H1 (cell line): ENCODE results near the gene ABCA13. TPM values are rescaled to one million over a fixed set of nuclear protein-coding genes. Genes with fewer than 3 reads are reported as not detected.
A peak's percentile ranks its signal among the peaks of the same experiment; 100 is the strongest.

Source experiments
- CTCF ChIA-PET: fragments of 300-600 bp; sonication (Branson Sonifier 250); formaldehyde crosslinking; loops from one replicate; lab custom pipeline; 2021; ENCODE audit not compliant: partially characterized antibody; lab: Charles Lee
- POLR2A ChIA-PET: fragments of 300-600 bp; sonication (Branson Sonifier 250); formaldehyde crosslinking; loops from one replicate; lab custom pipeline; 2021; ENCODE audit warnings: inconsistent platforms; ENCODE audit not compliant: partially characterized antibody; lab: Charles Lee
- DNase-seq, 2 experiments: peaks; one replicate each; pipeline versions ENCODE4 v3.0.0 to v3.0.0-alpha.2; 2010 to 2022; ENCODE audit warnings: low spot score in 2 of 2, low read depth in 1 of 2, mixed read lengths in 1 of 2
- FAIRE-seq: peaks from 2 replicates; lab custom pipeline; 2011; peaks lifted over from hg19 to GRCh38; lab: Jason Lieb, UNC
- H2AFZ ChIP-seq: 2 replicates; pipeline ENCODE4 v1.8.1; 2012; ENCODE audit warnings: low read length, inconsistent platforms
- H2AK5ac ChIP-seq: 2 replicates; pipeline ENCODE4 v1.6.1; 2013; ENCODE audit warnings: low read depth, low read length
- H2BK120ac ChIP-seq: replicated peaks from 2 replicates; pipeline ENCODE3; 2013; ENCODE audit warnings: low read depth, low read length, inconsistent platforms
- H2BK12ac ChIP-seq: 2 replicates; pipeline ENCODE4 v1.6.1; 2013; ENCODE audit warnings: low read depth, low read length
- H2BK15ac ChIP-seq: 2 replicates; pipeline ENCODE4 v1.6.1; 2013; ENCODE audit warnings: low read length
- H2BK20ac ChIP-seq: 2 replicates; pipeline ENCODE4 v1.6.1; 2013; ENCODE audit warnings: low read length
- H2BK5ac ChIP-seq: 2 replicates; pipeline ENCODE4 v1.6.1; 2013; ENCODE audit warnings: low read depth, low read length
- H3K14ac ChIP-seq: 2 replicates; pipeline ENCODE4 v1.6.1; 2013; ENCODE audit warnings: inconsistent platforms; ENCODE audit not compliant: insufficient read length
- H3K18ac ChIP-seq: 2 replicates; pipeline ENCODE4 v1.6.1; 2013; ENCODE audit warnings: low read length; ENCODE audit errors: extremely low read depth
- H3K23ac ChIP-seq: 2 replicates; pipeline ENCODE4 v1.6.1; 2013; ENCODE audit warnings: inconsistent platforms; ENCODE audit not compliant: insufficient read length
- H3K23me2 ChIP-seq: 2 replicates; pipeline ENCODE4 v1.6.1; 2013; ENCODE audit warnings: low read depth, low read length
- H3K27ac ChIP-seq: 2 replicates; pipeline ENCODE4 v1.6.1; 2011; ENCODE audit warnings: low read depth, low read length, inconsistent platforms
- H3K27me3 ChIP-seq, 4 experiments: replicated peaks in 1 of 4; 1 replicate in 1 of 4; 2 replicates in 3 of 4; pipeline versions ENCODE4 v1.6.1 to v1.8.1; 2011 to 2013; ENCODE audit warnings: low read length in 3 of 4, mild to moderate bottlenecking in 3 of 4, inconsistent platforms in 2 of 4, mixed read lengths in 2 of 4, moderate library complexity in 1 of 4; ENCODE audit not compliant: control insufficient read depth in 3 of 4, insufficient read depth in 3 of 4; ENCODE audit errors: extremely low read depth in 1 of 4
- H3K36me3 ChIP-seq, 4 experiments: 2 replicates each; pipeline versions ENCODE4 v1.6.1 to v1.8.1; 2011 to 2013; ENCODE audit warnings: mild to moderate bottlenecking in 4 of 4, low read length in 3 of 4, moderate library complexity in 2 of 4, control low read depth in 1 of 4, inconsistent platforms in 1 of 4; ENCODE audit not compliant: insufficient read depth in 4 of 4, control insufficient read depth in 2 of 4
- H3K4ac ChIP-seq: replicated peaks from 2 replicates; pipeline ENCODE3; 2013; ENCODE audit warnings: low read length, low read depth, mixed read lengths, inconsistent platforms; ENCODE audit not compliant: insufficient read length
- H3K4me1 ChIP-seq, 4 experiments: replicated peaks in 1 of 4; 1 replicate in 1 of 4; 2 replicates in 3 of 4; pipeline versions ENCODE4 v1.6.1 to v1.8.1; 2011 to 2013; ENCODE audit warnings: low read length in 3 of 4, inconsistent platforms in 2 of 4, mixed read lengths in 1 of 4; ENCODE audit not compliant: insufficient read depth in 4 of 4, control insufficient read depth in 3 of 4
- H3K4me2 ChIP-seq, 2 experiments: 2 replicates each; pipeline versions ENCODE4 v1.6.1 to v1.8.1; 2011 to 2013; ENCODE audit warnings: low read depth in 2 of 2, low read length in 2 of 2, control low read depth in 1 of 2, inconsistent platforms in 1 of 2, mild to moderate bottlenecking in 1 of 2; ENCODE audit not compliant: insufficient read depth in 1 of 2
- H3K4me3 ChIP-seq, 4 experiments: fragments of 200-600, 300-600 bp in 1 of 4; sonication (generic), shearing (Covaris generic), sonication (Bioruptor Twin) in 1 of 4; 2 replicates each; pipeline versions ENCODE4 v1.5.1 to v1.8.1; 2011 to 2016; ENCODE audit warnings: low read length in 4 of 4, low read depth in 3 of 4, control low read depth in 2 of 4, inconsistent platforms in 2 of 4, mild to moderate bottlenecking in 2 of 4, mixed read lengths in 1 of 4, moderate library complexity in 1 of 4; ENCODE audit not compliant: insufficient read depth in 2 of 4; ENCODE audit errors: extremely low read depth in 1 of 4
- H3K56ac ChIP-seq: replicated peaks from 2 replicates; pipeline ENCODE3; 2013; ENCODE audit warnings: low read depth, mild to moderate bottlenecking, mixed read lengths, low read length, inconsistent platforms; ENCODE audit not compliant: insufficient read length
- H3K79me1 ChIP-seq: 2 replicates; pipeline ENCODE4 v1.6.1; 2013; ENCODE audit warnings: low read depth, low read length, control low read depth
- H3K79me2 ChIP-seq, 2 experiments: 2 replicates each; pipeline versions ENCODE4 v1.6.1 to v1.8.1; 2012 to 2013; ENCODE audit warnings: low read length in 2 of 2, mild to moderate bottlenecking in 2 of 2, inconsistent platforms in 1 of 2; ENCODE audit not compliant: insufficient read depth in 2 of 2, control insufficient read depth in 1 of 2
- H3K9ac ChIP-seq, 4 experiments: replicated peaks in 1 of 4; 1 replicate in 1 of 4; 2 replicates in 3 of 4; pipeline versions ENCODE4 v1.6.1 to v1.8.1; 2011 to 2013; ENCODE audit warnings: low read depth in 3 of 4, low read length in 3 of 4, control low read depth in 2 of 4, mild to moderate bottlenecking in 2 of 4, moderate library complexity in 2 of 4, inconsistent platforms in 1 of 4; ENCODE audit errors: extremely low read depth in 1 of 4
- H3K9me3 ChIP-seq, 2 experiments: 2 replicates each; pipeline versions ENCODE4 v1.6.1 to v1.8.1; 2012 to 2013; ENCODE audit warnings: mild to moderate bottlenecking in 2 of 2, moderate library complexity in 2 of 2, control low read depth in 1 of 2, inconsistent platforms in 1 of 2, low read depth in 1 of 2, low read length in 1 of 2, mixed read lengths in 1 of 2; ENCODE audit not compliant: insufficient read depth in 2 of 2
- H4K20me1 ChIP-seq, 2 experiments: replicated peaks in 1 of 2; 2 replicates each; pipeline versions ENCODE3 to v1.8.1; 2011 to 2013; ENCODE audit warnings: inconsistent platforms in 2 of 2, low read length in 2 of 2, mild to moderate bottlenecking in 1 of 2; ENCODE audit not compliant: insufficient read depth in 2 of 2, control insufficient read depth in 1 of 2
- H4K5ac ChIP-seq: 2 replicates; pipeline ENCODE4 v1.6.1; 2013; ENCODE audit warnings: low read length, low read depth, mixed read lengths, inconsistent platforms; ENCODE audit not compliant: insufficient read length
- H4K8ac ChIP-seq: 2 replicates; pipeline ENCODE4 v1.8.0; 2013; ENCODE audit warnings: mild to moderate bottlenecking, moderate library complexity, low read length, inconsistent platforms; ENCODE audit not compliant: insufficient read depth; ENCODE audit errors: extremely low read depth
- H4K91ac ChIP-seq: replicated peaks from 2 replicates; pipeline ENCODE3; 2013; ENCODE audit warnings: low read length, mixed read lengths, inconsistent platforms; ENCODE audit not compliant: insufficient read length
- FOSL1 ChIP-seq: IDR thresholded peaks from 2 replicates; pipeline ENCODE4 v1.6.1; 2011; ENCODE audit warnings: mild to moderate bottlenecking, low read depth, low read length, moderate library complexity; ENCODE audit not compliant: insufficient read depth
- MAFK ChIP-seq: IDR thresholded peaks from 2 replicates; pipeline ENCODE4 v1.6.1; 2012; ENCODE audit warnings: low read depth, mild to moderate bottlenecking, improper control_type of control experiment, low read length
- RBBP5 ChIP-seq: IDR thresholded peaks from 2 replicates; pipeline ENCODE4 v1.7.1; 2012; ENCODE audit warnings: low read depth, mild to moderate bottlenecking, inconsistent platforms, low read length, moderate library complexity, borderline replicate concordance
- SP2 ChIP-seq: IDR thresholded peaks from 2 replicates; pipeline ENCODE4 v1.6.1; 2012; ENCODE audit warnings: mild to moderate bottlenecking, low read length, inconsistent platforms
- SUZ12 ChIP-seq: fragments of 200-600 bp; sonication (generic); IDR thresholded peaks from 2 replicates; pipeline ENCODE4 v1.6.1; 2012; ENCODE audit warnings: mild to moderate bottlenecking, inconsistent platforms, low read length, moderate library complexity, mixed read lengths
- WGBS, 2 experiments: shearing (Covaris generic) in 1 of 2; methylation state at CpG; one replicate each; pipeline versions ENCODE4 v1.1.6 to v1.1.7; 2013 to 2015; ENCODE audit warnings: low lambda C conversion rate in 2 of 2, mixed read lengths in 2 of 2, inconsistent platforms in 1 of 2, low coverage in 1 of 2, missing lambda C conversion rate in 1 of 2; ENCODE audit not compliant: insufficient replicate concordance in 2 of 2, insufficient coverage in 1 of 2, insufficient read length in 1 of 2; ENCODE audit errors: extremely low coverage in 1 of 2, missing lambda C conversion rate in 1 of 2; 5-methylcytosine and 5-hydroxymethylcytosine counted together
- polyA plus RNA-seq, 7 experiments: library from polyadenylated mRNA; depleted of rRNA in 3 of 7; stranded (reverse) in 5 of 7; unstranded in 2 of 7; fragments of >200 nt in 5 of 7; fragments of 200-250 nt in 2 of 7; gene quantifications; 1 replicate in 5 of 7; 2 replicates in 1 of 7; 4 replicates in 1 of 7; pipeline versions ENCODE4 v1.2.1 to v1.2.3, GENCODE V29; 2011 to 2013; ENCODE audit warnings: missing spikeins in 2 of 7, mixed read lengths in 2 of 7
- total RNA-seq: library from RNA; stranded (reverse); fragmentation: NEBNext Ultra II Directional; extraction: Animal tissue kit (Norgen Biotek cat#: 25700); gene quantifications from 2 replicates; pipeline ENCODE4 v1.2.1, GENCODE V29; 2021

Gene ABCA13
- total and polyA plus RNA-seq, 2 of the 8 experiments (the other 6 are each of a cell fraction or from before 2014, with no cell fraction given), result 0.07 to 0.09 TPM

DNA sequence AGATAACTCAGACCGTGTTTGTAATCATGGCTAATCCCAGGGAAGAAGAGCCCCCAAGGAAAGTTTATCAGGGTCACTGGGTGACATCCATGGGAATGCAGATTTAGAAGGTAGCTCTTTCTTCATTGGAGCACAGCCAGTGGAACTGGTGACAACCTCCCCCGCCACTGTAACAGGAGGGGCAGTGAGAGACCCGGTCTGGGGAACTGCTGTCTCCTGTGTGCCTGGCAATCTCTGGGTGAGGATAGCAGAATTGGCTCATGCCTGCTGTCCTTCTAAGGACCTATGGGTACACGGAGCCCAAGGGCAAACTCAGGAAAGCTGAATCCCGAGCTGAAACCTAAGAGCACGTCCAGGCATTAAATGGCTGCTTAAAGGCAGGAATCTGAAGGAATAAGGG, 341.6 kb downstream of the ABCA13 start:
- ChIA-PET CTCF (no interaction called here), POLR2A (no interaction called here)
- Histone ChIP-seq H3K23ac (no peak overlapping the region), H4K20me1 (no peaks in the 10 kb centered on the region), H2AFZ (peak overlapping the region; percentile 57; the same call in 1 of the 2 replicates), H3K4me2 (no peak overlapping the region), H3K4me1 (peaks cover 0 to 4% (median 0%) of the 10 kb centered on the region in 4 experiments; a peak in 2 of 7 replicates), H3K79me1 (no peaks in the 10 kb centered on the region), H3K79me2 (no peaks in the 10 kb centered on the region), H2AK5ac (no peak overlapping the region), H3K36me3 (no peaks in the 10 kb centered on the region), H3K4ac (no peak overlapping the region), H3K23me2 (no peaks in the 10 kb centered on the region), H3K27ac (no peak overlapping the region), H2BK12ac (no peak overlapping the region), H4K91ac (no peak overlapping the region), H3K9me3 (no peaks in the 10 kb centered on the region), H2BK15ac (no peak overlapping the region), H3K18ac (no peak overlapping the region), H3K14ac (no peak overlapping the region), H3K9ac (no peak overlapping the region), H2BK5ac (no peak overlapping the region), H4K8ac (no peak overlapping the region), H3K56ac (no peak overlapping the region), H2BK20ac (no peak overlapping the region), H3K4me3 (no peak overlapping the region), H3K27me3 (no peaks in the 10 kb centered on the region), H4K5ac (no peak overlapping the region), H2BK120ac (no peak overlapping the region)
- DNase-seq (no peak), FAIRE-seq (no peak)
- no peak for TF ChIP-seq MAFK
- no peak for TF ChIP-seq SP2
- no peak for TF ChIP-seq RBBP5
- no peak for TF ChIP-seq SUZ12
- no peak for TF ChIP-seq FOSL1
- 80% methylated on average over 6 of the region's 6 CpGs; no CpG with 5 or more reads in 1 of the 2 experiments for WGBS, 2 experiments
